Measurements from ENCODE around the gene FAM240B.

The FAM240B gene

DNA sequence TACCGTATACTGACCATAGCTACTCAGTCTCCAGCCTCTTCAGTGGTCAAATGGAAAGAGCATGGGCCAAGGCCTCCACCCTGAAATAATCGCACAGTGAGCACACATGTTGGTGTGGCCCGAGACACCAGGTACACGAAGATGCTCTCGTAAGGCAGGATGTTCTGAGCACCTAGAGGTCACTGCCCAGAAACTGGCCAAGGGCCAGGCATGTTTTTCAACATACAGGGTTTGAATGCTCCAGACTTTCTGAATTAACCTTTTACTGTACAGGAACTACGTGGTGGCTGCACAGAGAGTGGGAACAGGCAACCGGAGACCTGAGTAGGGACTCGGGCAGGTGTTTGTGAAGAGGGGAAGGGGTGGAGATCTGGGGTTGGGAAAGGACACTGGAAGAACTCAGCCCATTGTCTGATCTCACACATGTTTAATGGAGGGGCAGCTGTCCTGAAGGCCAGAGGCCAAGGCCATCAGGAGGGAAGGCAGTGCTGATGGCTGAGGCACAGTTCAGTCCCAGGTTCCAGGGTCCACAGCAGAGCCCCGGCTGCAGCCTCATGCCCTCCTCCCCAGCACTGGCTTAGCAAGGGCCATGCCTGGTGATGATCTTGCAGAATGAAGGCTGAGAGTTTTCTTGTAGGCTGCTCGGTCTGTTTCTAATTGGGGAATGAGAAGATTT is 51.0 kb downstream of the FAM240B start:
- DNase-seq: no peak

DNA sequence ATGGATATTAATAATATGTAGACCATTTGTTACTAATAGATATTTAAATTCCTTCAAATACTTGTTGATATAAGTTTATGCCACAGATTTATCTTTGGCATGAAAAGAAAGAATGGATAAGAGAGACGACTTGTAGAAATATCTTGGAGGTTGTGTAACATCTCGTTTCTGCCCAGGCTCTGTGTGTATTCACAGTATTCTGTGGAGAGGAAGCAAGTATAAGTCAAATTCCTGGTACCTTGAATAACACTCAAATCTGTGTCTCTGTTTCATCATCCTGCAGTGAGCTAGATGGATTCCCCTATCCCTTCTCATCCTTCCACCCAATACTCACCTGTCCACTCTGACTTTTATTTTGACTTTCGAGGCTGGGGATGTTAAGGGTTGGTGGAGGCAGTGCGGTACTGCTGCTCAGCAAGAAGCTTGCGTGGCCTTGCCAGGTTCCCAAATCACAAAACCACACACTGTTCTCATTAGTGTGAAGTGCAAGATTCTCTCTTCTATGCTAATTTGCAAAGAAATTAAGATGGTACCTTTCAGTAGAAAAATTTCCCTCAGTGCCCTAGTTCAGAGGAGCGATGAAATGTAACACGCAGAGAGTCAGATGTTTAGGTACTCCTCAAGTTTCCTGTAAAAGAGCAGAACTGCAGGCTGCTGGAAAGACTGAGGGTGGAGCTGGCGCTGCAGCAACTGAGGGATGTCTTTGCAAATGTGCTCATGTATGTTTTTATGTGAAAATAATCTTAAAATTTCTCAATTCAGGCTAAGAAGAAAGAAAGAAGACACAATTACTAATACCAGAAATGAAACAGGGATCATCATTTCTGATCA is 57.0 kb downstream of the FAM240B start:
- no peak for DNase-seq

DNA sequence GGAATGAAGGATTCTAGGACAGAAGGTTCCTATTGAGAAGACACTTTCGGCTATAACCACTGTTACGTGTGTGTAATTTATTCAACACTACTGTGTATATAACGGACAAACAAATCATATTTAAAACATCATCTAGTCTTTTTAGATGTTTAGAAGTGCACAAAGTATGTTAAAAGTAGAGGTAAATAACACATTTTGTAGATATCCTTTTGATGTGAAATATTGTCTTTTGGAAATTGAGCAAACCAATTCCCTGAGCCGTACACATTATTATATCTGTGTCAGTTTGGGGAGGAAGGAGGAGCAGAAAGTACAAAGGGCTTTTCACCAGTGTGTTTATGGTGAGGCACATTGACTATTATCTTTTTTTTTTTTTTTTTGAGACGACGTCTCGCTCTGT is 60.4 kb downstream of the FAM240B start:
- DNase-seq: no peak

DNA sequence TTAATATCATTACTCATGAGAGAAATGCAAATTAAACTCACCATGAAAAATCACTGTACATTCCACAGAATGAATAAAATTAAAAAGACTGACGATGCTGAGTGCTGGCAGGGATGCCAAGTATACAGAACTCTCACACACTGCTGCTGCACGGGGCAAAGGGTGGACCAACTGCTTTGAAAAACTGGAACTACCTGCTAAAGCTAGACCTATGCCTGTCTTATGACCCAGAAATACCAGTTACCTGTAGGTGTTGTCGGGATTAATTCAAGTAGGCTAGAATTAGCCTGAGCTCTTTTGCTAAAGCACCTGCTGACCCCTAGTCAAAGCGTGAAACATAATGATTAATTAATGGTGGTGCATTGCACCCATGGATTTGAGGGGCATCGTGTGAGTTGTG is 63.0 kb downstream of the FAM240B start:
- no peak for DNase-seq

DNA sequence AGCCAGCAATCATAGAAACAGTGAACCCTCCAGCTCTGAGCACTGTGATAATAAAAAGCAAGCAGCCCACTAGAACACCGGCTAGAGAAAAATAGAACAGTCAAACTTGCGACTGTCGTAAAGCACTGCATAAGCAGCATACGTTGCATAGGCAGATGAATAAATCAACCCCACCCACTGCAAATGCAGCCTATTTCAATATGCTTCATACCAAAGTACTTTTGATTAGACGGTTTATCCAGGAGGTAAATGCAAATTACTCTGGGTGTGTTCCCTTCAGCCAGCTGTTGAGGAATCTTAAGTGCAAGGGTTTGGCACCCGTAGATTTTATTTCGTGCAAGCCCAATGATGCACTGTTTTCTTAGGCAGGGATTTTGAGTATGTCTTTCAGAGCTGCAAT is 67.4 kb downstream of the FAM240B start:
- no peak for DNase-seq

DNA sequence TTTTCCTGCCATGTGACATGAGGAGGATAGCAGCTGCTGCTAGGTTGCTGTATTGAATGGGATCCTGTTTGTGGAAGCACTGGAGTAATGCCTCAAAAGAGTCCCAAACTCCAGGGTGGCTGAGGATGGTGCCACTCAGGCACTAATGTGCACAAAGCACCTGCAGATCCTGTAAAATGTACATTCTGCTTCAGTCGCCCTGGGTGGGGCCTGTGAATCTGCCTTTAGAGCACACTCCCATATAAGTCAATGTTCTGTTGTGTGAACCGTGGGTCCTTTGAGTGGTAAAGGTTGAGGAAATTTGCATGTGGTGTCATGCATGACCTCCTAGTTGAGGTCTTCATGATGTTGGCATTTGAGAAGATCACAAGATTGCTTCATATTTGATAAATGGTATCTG is 67.9 kb downstream of the FAM240B start:
- no peak for DNase-seq

DNA sequence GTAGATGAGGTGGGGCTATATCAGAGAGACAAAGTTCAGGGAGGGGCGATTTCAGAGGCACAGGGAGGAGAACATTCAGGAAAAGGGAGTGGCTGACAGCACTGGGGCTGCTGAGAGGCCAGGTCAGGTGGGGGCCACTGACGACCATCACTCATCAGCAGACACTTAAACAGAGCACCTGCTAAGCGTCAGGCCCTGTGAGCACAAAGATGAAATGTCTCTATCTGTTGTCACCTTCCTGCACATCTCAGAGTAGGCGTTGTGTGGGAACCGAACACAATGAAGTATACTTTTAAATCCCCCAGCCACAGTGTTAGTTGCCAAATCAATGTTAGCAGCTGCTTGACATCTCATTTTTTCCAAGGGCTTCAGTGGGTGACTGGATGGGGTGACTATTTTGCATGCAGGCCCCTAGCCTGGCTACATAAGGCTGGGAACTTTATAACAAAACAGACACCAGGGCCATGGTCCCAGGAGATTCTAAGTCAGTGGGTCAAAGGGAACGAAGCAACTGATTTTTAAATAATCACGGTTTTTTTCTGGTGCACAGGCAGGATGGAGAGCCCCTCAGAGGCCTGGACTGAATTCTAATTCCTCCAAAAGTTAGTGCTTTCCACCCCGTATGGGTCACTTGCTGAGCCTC is 68.4 kb downstream of the FAM240B start:
- no peak for DNase-seq

DNA sequence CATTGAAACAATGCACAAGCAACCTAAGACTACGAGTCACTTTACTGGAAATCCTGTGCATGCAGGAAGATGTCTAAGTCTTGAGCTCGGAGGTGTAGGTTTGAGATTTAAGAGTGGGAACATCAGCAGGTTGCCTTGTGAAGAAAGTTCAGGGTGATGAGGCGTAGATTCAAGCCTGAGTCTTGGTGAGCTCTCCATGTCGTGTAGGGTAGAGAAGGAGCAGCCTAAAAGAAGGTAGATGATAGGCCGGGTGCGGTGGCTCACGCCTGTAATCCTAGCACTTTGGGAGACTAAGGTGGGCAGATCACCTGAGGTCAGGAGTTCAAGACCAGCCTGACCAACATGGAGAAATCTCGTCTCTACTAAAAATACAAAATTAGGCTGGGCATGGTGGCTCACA is 69.4 kb downstream of the FAM240B start:
- DNase-seq: no peak

DNA sequence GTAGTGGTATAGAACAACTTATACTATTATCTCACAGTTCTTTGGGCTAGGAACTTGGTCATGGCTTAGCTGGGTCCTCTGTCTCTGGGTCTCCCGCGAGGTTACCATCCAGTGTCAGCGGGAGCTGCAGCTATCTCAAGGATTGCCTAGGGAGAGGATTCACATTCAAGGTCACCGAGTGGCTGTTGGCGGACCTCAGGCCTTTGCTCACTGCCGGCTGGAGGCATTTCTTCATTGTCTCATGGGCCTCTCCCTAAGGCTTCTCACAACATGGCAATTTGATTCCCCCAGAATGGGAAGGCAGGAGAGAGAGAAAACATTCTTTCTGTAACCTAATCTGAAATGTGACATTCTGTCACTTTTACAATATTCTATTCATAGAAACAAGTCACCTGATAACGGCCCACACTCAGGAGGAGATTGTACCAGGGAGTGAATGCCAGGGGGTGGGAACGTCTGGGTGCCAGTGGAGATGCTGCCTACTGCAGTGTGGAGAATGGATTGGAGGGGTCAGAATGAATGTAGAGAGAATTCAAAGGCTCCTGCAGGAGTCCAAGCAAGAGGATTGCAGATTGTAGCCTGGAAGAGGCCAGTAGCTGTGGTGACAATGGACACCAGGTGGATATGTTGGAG is 70.1 kb downstream of the FAM240B start:
- DNase-seq: no peak

DNA sequence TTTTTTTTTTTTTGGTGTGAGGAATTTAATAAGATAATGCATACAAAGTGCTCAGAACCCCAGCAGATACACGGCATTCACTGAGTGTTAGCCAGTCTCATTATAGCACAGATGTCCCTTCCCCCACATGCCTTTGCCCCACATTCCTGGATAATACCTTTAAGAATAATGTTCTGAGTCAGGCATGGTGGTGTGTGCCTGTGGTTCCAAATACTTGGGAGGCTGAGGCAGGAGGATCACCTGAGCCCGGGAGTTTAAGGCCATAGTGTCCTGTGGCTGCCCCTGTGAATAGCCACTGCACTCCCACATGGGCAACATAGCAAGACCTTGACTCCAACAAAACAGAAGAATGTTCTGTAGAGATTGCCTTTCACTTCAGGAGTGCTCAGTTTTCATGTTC is 75.3 kb downstream of the FAM240B start:
- DNase-seq: no peak
